HepG2 (cell line): Measurements from ENCODE around the gene ARL3. TPM values are rescaled to one million over a fixed set of nuclear protein-coding genes. Genes with fewer than 3 reads are reported as not detected.

Experiments
- ARHGAP35 ChIP-seq: sonication (generic); formaldehyde crosslinking; IDR thresholded peaks from 2 replicates; pipeline ENCODE4 v1.9.0; 2022; ENCODE audit warnings: mild to moderate bottlenecking, inconsistent platforms, moderate library complexity, missing genetic modification reagents, borderline replicate concordance
- ATAD3A ChIP-seq: sonication (generic); formaldehyde crosslinking; IDR thresholded peaks from 2 replicates; pipeline ENCODE4 v1.4.0; 2020; ENCODE audit warnings: missing genetic modification reagents
- FOXK2 ChIP-seq: fragments of 450-650 bp; IDR thresholded peaks from 2 replicates; pipeline ENCODE4 v1.6.1; 2016
- GABPB1 ChIP-seq: IDR thresholded peaks from 2 replicates; pipeline ENCODE4 v1.6.1; 2016; ENCODE audit warnings: mild to moderate bottlenecking, missing genetic modification reagents, moderate library complexity, missing compliant biosample characterization
- HOXA3 ChIP-seq: sonication (generic); formaldehyde crosslinking; IDR thresholded peaks from 2 replicates; pipeline ENCODE4 v1.5.0; 2020; ENCODE audit warnings: missing genetic modification reagents
- IRF2 ChIP-seq: IDR thresholded peaks from 2 replicates; pipeline ENCODE4 v1.6.1; 2018; ENCODE audit warnings: missing genetic modification reagents, missing compliant biosample characterization
- KAT2B ChIP-seq: fragments of 150-350 bp; IDR thresholded peaks from 2 replicates; pipeline ENCODE4 v1.6.1; 2014; ENCODE audit warnings: low read depth, low read length, borderline replicate concordance
- KMT2A ChIP-seq: sonication (generic); formaldehyde crosslinking; IDR thresholded peaks from 2 replicates; pipeline ENCODE4 v1.4.0; 2020; ENCODE audit warnings: missing genetic modification reagents
- YY1 ChIP-seq: IDR thresholded peaks from 2 replicates; pipeline ENCODE4 v1.6.1; 2011; ENCODE audit warnings: low read length, low read depth, moderate library complexity, mild to moderate bottlenecking; ENCODE audit not compliant: insufficient read depth, insufficient replicate concordance
- ZBTB1 ChIP-seq: sonication (generic); formaldehyde crosslinking; IDR thresholded peaks from 2 replicates; pipeline ENCODE4 v1.4.0; 2020; ENCODE audit warnings: missing genetic modification reagents, borderline replicate concordance
- ZNF264 ChIP-seq: sonication (generic); formaldehyde crosslinking; IDR thresholded peaks from 2 replicates; pipeline ENCODE4 v1.4.0; 2020; ENCODE audit warnings: missing genetic modification reagents
- ZNF329 ChIP-seq: sonication (generic); formaldehyde crosslinking; IDR thresholded peaks from 2 replicates; pipeline ENCODE4 v1.9.0; 2021; ENCODE audit warnings: low read depth, mild to moderate bottlenecking, missing genetic modification reagents
- ZNF354B ChIP-seq: sonication (generic); formaldehyde crosslinking; IDR thresholded peaks from 2 replicates; pipeline ENCODE4 v1.8.0; 2022; ENCODE audit warnings: mild to moderate bottlenecking, missing genetic modification reagents
- ZNF510 ChIP-seq: sonication (generic); formaldehyde crosslinking; IDR thresholded peaks from 2 replicates; pipeline ENCODE4 v1.4.0; 2020; ENCODE audit warnings: low read depth, mild to moderate bottlenecking, missing genetic modification reagents
- ZNF550 ChIP-seq: sonication (generic); formaldehyde crosslinking; IDR thresholded peaks from 2 replicates; pipeline ENCODE4 v1.4.0; 2020; ENCODE audit warnings: mild to moderate bottlenecking, missing genetic modification reagents, borderline replicate concordance
- ZNF749 ChIP-seq: sonication (generic); formaldehyde crosslinking; IDR thresholded peaks from 2 replicates; pipeline ENCODE4 v1.8.0; 2022; ENCODE audit warnings: mild to moderate bottlenecking, missing genetic modification reagents, moderate library complexity, borderline replicate concordance
- ZNF776 ChIP-seq: sonication (generic); formaldehyde crosslinking; IDR thresholded peaks from 2 replicates; pipeline ENCODE4 v1.4.0; 2020; ENCODE audit warnings: mild to moderate bottlenecking, missing genetic modification reagents
- polyA plus RNA-seq, 8 experiments: library from polyadenylated mRNA; depleted of rRNA in 3 of 8; stranded (reverse) in 7 of 8; unstranded in 1 of 8; fragments of >200 nt; fragmentation: Illumina TruSeq in 4 of 8; extraction: Trizol in 4 of 8; gene quantifications; 2 replicates each; pipeline versions ENCODE4 v1.2.1 to v1.2.3, GENCODE V29; 2011 to 2016; ENCODE audit warnings: low read depth in 4 of 8, missing spikeins in 1 of 8, mixed read lengths in 1 of 8; ENCODE audit not compliant: insufficient read depth in 1 of 8
- total RNA-seq, 5 experiments: library from RNA; depleted of rRNA; stranded (reverse); fragments of >200 nt; fragmentation: Illumina TruSeq; extraction: Trizol; gene quantifications; 2 replicates each; pipeline ENCODE4 v1.2.3, GENCODE V29; 2016; ENCODE audit warnings: low read depth in 1 of 5
- TF ChIP-seq, protein P1 (sequence below): sonication (generic); formaldehyde crosslinking; conservative IDR thresholded peaks from 2 replicates; pipeline ENCODE4 v1.4.0; 2020; ENCODE audit warnings: missing genetic modification reagents
- TF ChIP-seq, protein P2 (sequence below): sonication (generic); formaldehyde crosslinking; IDR thresholded peaks from 2 replicates; pipeline ENCODE4 v1.8.0; 2022; ENCODE audit warnings: missing genetic modification reagents, mild to moderate bottlenecking, inconsistent platforms, borderline replicate concordance
- TF ChIP-seq, protein P3 (sequence below): sonication (generic); formaldehyde crosslinking; IDR thresholded peaks from 2 replicates; pipeline ENCODE4 v1.8.0; 2022; ENCODE audit warnings: mild to moderate bottlenecking, missing genetic modification reagents
- TF ChIP-seq, protein P4 (sequence below): IDR thresholded peaks from 2 replicates; pipeline ENCODE4 v1.6.1; 2016; ENCODE audit warnings: missing biosample characterization, missing genetic modification reagents, low read depth
- TF ChIP-seq, protein P5 (sequence below): sonication (generic); formaldehyde crosslinking; IDR thresholded peaks from 2 replicates; pipeline ENCODE4 v1.4.0; 2020; ENCODE audit warnings: missing genetic modification reagents, mild to moderate bottlenecking, borderline replicate concordance

Gene ARL3
- total and polyA plus RNA-seq, 2 of the 13 experiments (the other 11 are each of a cell fraction or from before 2014, with no cell fraction given): 5.2 to 6.6 TPM

DNA sequence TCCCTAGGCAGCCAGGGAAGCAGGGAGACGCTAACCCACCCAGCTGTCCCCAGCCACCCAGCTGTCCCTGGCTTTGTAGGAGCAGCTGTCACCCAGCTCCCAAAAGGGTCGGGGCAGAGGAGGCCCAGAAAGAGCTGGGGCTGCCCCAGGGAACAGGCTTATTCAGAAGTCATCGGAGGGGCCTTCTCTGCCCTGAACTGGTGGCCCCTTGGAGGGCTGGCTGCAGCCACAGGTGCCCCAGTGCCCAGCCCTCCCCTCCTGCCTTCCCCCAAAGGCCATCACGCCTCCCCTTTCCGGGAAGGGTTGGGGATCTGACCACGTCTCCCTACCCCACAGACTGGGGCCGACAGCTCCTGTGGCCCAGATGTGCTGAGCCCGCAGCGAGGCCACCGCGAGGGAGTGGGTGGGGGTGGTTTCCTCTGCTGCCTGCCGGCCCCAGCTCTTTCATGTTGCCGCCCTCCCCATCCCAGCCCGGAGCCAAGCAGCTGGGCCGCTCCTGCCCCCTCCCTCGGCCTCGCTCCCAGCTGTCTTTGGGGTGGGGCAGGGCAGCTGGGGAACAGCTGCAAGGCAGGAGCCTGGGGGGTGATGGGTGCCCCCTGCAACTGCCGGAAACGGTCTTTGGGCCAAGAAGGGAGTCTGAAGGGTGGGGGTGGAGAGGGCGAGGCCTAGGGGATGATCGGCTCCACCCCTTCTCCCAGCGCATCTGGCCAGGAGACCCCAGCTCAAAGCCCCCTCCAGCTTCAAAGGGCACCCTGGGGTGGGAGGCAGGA, 53.1 kb downstream of the ARL3 start (continued):
- TF ChIP-seq HOXA3 (CRISPR knock-in tag): peak; percentile 63
- no peak for TF ChIP-seq YY1
- TF ChIP-seq, protein P1, sequence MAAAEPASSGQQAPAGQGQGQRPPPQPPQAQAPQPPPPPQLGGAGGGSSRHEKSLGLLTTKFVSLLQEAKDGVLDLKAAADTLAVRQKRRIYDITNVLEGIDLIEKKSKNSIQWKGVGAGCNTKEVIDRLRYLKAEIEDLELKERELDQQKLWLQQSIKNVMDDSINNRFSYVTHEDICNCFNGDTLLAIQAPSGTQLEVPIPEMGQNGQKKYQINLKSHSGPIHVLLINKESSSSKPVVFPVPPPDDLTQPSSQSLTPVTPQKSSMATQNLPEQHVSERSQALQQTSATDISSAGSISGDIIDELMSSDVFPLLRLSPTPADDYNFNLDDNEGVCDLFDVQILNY (CRISPR knock-in tag): no peak
- TF ChIP-seq, protein P2, sequence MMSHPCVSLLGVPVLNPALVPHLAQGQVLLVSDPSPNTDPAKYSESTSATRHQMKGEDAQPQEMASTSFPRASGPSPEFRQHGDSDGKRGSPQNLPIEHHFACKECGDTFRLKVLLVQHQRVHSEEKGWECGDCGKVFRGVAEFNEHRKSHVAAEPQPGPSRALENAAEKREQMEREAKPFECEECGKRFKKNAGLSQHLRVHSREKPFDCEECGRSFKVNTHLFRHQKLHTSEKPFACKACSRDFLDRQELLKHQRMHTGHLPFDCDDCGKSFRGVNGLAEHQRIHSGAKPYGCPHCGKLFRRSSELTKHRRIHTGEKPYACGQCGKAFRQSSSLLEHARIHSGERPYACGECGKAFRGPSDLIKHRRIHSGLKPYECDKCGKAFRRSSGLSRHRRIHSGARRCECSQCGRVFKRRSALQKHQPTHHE (CRISPR knock-in tag): no peak
- TF ChIP-seq ZNF329 (CRISPR knock-in tag): no peak
- TF ChIP-seq KMT2A: no peak
- TF ChIP-seq ZNF354B (CRISPR knock-in tag): 0 out of 2 replicates have a peak, but pooled peaks have one; percentile 42
- peak; percentile 73; the same call in 1 of the 2 replicates for TF ChIP-seq ZNF776 (CRISPR knock-in tag)
- no peak for TF ChIP-seq FOXK2
- no peak for TF ChIP-seq ZNF264
- TF ChIP-seq, protein P3, sequence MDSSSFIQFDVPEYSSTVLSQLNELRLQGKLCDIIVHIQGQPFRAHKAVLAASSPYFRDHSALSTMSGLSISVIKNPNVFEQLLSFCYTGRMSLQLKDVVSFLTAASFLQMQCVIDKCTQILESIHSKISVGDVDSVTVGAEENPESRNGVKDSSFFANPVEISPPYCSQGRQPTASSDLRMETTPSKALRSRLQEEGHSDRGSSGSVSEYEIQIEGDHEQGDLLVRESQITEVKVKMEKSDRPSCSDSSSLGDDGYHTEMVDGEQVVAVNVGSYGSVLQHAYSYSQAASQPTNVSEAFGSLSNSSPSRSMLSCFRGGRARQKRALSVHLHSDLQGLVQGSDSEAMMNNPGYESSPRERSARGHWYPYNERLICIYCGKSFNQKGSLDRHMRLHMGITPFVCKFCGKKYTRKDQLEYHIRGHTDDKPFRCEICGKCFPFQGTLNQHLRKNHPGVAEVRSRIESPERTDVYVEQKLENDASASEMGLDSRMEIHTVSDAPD: 0 out of 2 replicates have a peak, but pooled peaks have one; percentile 48
- TF ChIP-seq, protein P4, sequence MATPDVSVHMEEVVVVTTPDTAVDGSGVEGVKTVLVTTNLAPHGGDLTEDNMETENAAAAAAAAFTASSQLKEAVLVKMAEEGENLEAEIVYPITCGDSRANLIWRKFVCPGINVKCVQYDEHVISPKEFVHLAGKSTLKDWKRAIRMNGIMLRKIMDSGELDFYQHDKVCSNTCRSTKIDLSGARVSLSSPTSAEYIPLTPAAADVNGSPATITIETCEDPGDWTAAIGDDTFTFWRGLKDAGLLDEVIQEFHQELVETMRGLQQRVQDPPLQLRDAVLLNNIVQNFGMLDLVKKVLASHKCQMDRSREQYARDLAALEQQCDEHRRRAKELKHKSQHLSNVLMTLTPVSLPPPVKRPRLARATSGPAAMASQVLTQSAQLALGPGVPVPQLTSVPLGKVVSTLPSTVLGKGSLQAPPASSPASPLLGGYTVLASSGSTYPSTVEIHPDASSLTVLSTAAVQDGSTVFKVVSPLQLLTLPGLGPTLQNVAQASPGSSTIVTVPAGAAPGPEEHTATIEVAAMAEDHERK (CRISPR knock-in tag): no peak
- no peak for TF ChIP-seq ZNF510 (CRISPR knock-in tag)
- peak; percentile 81 for TF ChIP-seq GABPB1 (CRISPR knock-in tag)
- peak; percentile 84; the same call in 1 of the 2 replicates for TF ChIP-seq IRF2 (CRISPR knock-in tag)
- no peak for TF ChIP-seq ZBTB1 (CRISPR knock-in tag)
- no peak for TF ChIP-seq KAT2B
- TF ChIP-seq, protein P5, sequence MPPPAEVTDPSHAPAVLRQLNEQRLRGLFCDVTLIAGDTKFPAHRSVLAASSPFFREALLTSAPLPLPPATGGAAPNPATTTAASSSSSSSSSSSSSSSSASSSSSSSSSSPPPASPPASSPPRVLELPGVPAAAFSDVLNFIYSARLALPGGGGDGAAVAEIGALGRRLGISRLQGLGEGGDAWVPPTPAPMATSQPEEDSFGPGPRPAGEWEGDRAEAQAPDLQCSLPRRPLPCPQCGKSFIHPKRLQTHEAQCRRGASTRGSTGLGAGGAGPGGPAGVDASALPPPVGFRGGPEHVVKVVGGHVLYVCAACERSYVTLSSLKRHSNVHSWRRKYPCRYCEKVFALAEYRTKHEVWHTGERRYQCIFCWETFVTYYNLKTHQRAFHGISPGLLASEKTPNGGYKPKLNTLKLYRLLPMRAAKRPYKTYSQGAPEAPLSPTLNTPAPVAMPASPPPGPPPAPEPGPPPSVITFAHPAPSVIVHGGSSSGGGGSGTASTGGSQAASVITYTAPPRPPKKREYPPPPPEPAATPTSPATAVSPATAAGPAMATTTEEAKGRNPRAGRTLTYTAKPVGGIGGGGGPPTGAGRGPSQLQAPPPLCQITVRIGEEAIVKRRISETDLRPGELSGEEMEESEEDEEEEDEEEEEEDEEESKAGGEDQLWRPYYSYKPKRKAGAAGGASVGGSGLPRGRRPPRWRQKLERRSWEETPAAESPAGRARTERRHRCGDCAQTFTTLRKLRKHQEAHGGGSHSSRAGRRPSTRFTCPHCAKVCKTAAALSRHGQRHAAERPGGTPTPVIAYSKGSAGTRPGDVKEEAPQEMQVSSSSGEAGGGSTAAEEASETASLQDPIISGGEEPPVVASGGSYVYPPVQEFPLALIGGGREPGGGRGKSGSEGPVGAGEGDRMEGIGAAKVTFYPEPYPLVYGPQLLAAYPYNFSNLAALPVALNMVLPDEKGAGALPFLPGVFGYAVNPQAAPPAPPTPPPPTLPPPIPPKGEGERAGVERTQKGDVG: no peak
- no peak for TF ChIP-seq ZNF749
- no peak for TF ChIP-seq ZNF550 (CRISPR knock-in tag)
- no peak for TF ChIP-seq ATAD3A (CRISPR knock-in tag)
- no peak for TF ChIP-seq ARHGAP35 (CRISPR knock-in tag)
